K562 (cell line): Measurements from ENCODE around the gene VWA7.

Source experiments
- EGR1 ChIP-seq: fragments of 450-650 bp; conservative IDR thresholded peaks from 2 replicates; pipeline ENCODE4 v1.6.1; 2017; ENCODE audit warnings: mild to moderate bottlenecking
- TAF1 ChIP-seq: IDR thresholded peaks from 2 replicates; pipeline ENCODE4 v1.6.1; 2011; ENCODE audit warnings: mild to moderate bottlenecking, low read length, moderate library complexity; ENCODE audit not compliant: insufficient read depth, control insufficient read depth, severe bottlenecking; ENCODE audit errors: extremely low read depth
- TF ChIP-seq, protein P1 (sequence below): sonication (generic); formaldehyde crosslinking; IDR thresholded peaks from 2 replicates; pipeline ENCODE4 v1.8.0; 2023; ENCODE audit warnings: mild to moderate bottlenecking, missing genetic modification reagents
- TF ChIP-seq, protein P2 (sequence below): fragments of 250-450 bp; sonication (Bioruptor Pico); IDR thresholded peaks from 2 replicates; pipeline ENCODE4 v1.5.0; 2021; ENCODE audit warnings: mild to moderate bottlenecking, borderline replicate concordance
- TF ChIP-seq, protein P3 (sequence below): fragments of 450-650 bp; IDR thresholded peaks from 2 replicates; pipeline ENCODE4 v1.6.1; 2016; ENCODE audit warnings: borderline replicate concordance
- TF ChIP-seq, protein P4 (sequence below): fragments of 450-650 bp; IDR thresholded peaks from 2 replicates; pipeline ENCODE4 v1.6.1; 2016; ENCODE audit warnings: missing biosample characterization, missing genetic modification characterization
- TF ChIP-seq, protein P5 (sequence below), 3 experiments: IDR thresholded peaks in 2 of 3; conservative IDR thresholded peaks in 1 of 3; 2 replicates each; pipeline ENCODE4 v1.5.1; 2011 to 2012; ENCODE audit warnings: low read length in 3 of 3, mild to moderate bottlenecking in 3 of 3, control low read depth in 2 of 3, improper control_type of control experiment in 1 of 3, inconsistent platforms in 1 of 3, low read depth in 1 of 3, mixed read lengths in 1 of 3, moderate library complexity in 1 of 3; ENCODE audit not compliant: insufficient read depth in 2 of 3

DNA sequence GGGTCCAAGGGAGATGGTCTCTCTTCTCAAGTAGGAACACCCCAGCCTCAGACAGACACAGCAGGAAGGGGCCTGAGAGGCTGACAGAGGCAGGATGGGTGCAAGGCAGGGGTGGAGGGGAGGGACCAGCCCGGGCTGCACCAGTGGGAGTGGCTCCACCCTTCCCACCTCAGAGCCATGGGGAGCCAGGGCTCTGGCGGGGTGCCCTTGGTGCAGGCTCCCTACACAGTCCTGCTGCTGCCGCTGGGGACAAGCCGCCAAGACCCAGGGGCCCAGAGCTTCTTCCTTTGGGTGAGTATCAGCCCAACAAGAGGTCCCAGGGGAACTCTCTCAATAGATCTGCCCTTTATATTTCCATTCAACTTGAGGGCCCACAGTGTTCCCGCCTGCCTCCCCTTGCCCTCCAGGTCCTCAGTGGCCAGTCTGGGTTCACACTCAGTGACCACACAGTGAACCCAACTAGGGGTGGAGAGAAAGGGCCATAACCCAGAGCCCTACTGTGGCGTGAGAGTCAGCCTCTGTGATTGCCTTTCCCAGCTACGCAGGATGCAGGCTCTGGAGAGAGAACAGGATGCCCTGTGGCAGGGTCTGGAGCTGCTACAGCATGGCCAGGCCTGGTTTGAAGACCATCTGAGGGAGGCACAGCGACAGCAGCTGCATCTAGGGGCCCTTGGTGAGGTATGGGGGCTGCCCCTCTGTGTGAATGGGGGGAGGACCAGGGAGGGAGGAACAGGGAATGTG lies 14.1 kb downstream of the VWA7 start:
- TF ChIP-seq, protein P1, sequence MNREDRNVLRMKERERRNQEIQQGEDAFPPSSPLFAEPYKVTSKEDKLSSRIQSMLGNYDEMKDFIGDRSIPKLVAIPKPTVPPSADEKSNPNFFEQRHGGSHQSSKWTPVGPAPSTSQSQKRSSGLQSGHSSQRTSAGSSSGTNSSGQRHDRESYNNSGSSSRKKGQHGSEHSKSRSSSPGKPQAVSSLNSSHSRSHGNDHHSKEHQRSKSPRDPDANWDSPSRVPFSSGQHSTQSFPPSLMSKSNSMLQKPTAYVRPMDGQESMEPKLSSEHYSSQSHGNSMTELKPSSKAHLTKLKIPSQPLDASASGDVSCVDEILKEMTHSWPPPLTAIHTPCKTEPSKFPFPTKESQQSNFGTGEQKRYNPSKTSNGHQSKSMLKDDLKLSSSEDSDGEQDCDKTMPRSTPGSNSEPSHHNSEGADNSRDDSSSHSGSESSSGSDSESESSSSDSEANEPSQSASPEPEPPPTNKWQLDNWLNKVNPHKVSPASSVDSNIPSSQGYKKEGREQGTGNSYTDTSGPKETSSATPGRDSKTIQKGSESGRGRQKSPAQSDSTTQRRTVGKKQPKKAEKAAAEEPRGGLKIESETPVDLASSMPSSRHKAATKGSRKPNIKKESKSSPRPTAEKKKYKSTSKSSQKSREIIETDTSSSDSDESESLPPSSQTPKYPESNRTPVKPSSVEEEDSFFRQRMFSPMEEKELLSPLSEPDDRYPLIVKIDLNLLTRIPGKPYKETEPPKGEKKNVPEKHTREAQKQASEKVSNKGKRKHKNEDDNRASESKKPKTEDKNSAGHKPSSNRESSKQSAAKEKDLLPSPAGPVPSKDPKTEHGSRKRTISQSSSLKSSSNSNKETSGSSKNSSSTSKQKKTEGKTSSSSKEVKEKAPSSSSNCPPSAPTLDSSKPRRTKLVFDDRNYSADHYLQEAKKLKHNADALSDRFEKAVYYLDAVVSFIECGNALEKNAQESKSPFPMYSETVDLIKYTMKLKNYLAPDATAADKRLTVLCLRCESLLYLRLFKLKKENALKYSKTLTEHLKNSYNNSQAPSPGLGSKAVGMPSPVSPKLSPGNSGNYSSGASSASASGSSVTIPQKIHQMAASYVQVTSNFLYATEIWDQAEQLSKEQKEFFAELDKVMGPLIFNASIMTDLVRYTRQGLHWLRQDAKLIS (CRISPR knock-in tag) = no peak
- TF ChIP-seq, protein P2, sequence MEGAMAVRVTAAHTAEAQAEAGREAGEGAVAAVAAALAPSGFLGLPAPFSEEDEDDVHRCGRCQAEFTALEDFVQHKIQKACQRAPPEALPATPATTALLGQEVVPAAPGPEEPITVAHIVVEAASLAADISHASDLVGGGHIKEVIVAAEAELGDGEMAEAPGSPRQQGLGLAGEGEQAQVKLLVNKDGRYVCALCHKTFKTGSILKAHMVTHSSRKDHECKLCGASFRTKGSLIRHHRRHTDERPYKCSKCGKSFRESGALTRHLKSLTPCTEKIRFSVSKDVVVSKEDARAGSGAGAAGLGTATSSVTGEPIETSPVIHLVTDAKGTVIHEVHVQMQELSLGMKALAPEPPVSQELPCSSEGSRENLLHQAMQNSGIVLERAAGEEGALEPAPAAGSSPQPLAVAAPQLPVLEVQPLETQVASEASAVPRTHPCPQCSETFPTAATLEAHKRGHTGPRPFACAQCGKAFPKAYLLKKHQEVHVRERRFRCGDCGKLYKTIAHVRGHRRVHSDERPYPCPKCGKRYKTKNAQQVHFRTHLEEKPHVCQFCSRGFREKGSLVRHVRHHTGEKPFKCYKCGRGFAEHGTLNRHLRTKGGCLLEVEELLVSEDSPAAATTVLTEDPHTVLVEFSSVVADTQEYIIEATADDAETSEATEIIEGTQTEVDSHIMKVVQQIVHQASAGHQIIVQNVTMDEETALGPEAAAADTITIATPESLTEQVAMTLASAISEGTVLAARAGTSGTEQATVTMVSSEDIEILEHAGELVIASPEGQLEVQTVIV = no peak
- TF ChIP-seq, protein P3, sequence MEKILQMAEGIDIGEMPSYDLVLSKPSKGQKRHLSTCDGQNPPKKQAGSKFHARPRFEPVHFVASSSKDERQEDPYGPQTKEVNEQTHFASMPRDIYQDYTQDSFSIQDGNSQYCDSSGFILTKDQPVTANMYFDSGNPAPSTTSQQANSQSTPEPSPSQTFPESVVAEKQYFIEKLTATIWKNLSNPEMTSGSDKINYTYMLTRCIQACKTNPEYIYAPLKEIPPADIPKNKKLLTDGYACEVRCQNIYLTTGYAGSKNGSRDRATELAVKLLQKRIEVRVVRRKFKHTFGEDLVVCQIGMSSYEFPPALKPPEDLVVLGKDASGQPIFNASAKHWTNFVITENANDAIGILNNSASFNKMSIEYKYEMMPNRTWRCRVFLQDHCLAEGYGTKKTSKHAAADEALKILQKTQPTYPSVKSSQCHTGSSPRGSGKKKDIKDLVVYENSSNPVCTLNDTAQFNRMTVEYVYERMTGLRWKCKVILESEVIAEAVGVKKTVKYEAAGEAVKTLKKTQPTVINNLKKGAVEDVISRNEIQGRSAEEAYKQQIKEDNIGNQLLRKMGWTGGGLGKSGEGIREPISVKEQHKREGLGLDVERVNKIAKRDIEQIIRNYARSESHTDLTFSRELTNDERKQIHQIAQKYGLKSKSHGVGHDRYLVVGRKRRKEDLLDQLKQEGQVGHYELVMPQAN = no peak
- TF ChIP-seq, protein P4, sequence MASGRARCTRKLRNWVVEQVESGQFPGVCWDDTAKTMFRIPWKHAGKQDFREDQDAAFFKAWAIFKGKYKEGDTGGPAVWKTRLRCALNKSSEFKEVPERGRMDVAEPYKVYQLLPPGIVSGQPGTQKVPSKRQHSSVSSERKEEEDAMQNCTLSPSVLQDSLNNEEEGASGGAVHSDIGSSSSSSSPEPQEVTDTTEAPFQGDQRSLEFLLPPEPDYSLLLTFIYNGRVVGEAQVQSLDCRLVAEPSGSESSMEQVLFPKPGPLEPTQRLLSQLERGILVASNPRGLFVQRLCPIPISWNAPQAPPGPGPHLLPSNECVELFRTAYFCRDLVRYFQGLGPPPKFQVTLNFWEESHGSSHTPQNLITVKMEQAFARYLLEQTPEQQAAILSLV (tag) = no peak
- TF ChIP-seq, protein P5, sequence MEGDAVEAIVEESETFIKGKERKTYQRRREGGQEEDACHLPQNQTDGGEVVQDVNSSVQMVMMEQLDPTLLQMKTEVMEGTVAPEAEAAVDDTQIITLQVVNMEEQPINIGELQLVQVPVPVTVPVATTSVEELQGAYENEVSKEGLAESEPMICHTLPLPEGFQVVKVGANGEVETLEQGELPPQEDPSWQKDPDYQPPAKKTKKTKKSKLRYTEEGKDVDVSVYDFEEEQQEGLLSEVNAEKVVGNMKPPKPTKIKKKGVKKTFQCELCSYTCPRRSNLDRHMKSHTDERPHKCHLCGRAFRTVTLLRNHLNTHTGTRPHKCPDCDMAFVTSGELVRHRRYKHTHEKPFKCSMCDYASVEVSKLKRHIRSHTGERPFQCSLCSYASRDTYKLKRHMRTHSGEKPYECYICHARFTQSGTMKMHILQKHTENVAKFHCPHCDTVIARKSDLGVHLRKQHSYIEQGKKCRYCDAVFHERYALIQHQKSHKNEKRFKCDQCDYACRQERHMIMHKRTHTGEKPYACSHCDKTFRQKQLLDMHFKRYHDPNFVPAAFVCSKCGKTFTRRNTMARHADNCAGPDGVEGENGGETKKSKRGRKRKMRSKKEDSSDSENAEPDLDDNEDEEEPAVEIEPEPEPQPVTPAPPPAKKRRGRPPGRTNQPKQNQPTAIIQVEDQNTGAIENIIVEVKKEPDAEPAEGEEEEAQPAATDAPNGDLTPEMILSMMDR (IDR thresholded peaks at IDR 0.05 in 2 of 3, conservative IDR thresholded peaks at IDR 0.05 in 1 of 3; ENCODE audit: insufficient read depth in 2 of 3, low read depth in 1 of 3, low read length in 3 of 3) = no peak
- no peak for TF ChIP-seq TAF1
- TF ChIP-seq EGR1 = no peak
